ENCODE results near the gene MSI2.

DNA sequence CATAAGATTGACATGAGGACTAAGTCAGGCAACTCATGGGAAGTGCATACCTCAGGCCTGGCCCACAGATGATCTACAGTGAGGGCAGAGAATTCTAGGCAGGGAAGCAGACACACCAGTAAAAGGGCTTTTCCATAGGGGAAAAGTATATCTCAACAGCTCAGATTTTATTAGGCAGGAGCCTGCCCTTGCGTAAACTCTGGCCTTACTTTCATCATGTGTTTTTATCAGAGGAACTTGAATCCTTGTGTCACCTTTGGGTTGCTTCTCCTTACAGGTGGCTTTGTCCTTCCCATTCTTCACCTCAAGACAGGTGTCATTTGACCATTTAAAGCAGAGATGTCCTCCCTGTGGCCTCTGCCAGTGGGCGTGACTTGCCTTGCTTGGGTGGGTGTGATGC, 138.1 kb downstream of the MSI2 start:
- no peak for TF ChIP-seq BHLHE40 (IDR thresholded peaks at IDR 0.05; ENCODE audit: borderline replicate concordance)
- TF ChIP-seq HDGF (IDR thresholded peaks at IDR 0.05; ENCODE audit: borderline replicate concordance), result no peak
- TF ChIP-seq ARNT (IDR thresholded peaks at IDR 0.05), result no peak
- TF ChIP-seq FOXK2 (IDR thresholded peaks at IDR 0.05), result no peak
- no peak for TF ChIP-seq SP1 (IDR thresholded peaks at IDR 0.05)
- no peak for TF ChIP-seq SUZ12 (IDR thresholded peaks at IDR 0.05)
- no peak for TF ChIP-seq FOXA1 (IDR thresholded peaks at IDR 0.05)
- TF ChIP-seq, protein P1, sequence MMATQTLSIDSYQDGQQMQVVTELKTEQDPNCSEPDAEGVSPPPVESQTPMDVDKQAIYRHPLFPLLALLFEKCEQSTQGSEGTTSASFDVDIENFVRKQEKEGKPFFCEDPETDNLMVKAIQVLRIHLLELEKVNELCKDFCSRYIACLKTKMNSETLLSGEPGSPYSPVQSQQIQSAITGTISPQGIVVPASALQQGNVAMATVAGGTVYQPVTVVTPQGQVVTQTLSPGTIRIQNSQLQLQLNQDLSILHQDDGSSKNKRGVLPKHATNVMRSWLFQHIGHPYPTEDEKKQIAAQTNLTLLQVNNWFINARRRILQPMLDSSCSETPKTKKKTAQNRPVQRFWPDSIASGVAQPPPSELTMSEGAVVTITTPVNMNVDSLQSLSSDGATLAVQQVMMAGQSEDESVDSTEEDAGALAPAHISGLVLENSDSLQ (IDR thresholded peaks at IDR 0.05), result no peak
- TF ChIP-seq FOXM1 (IDR thresholded peaks at IDR 0.05; ENCODE audit: borderline replicate concordance), result no peak
- TF ChIP-seq L3MBTL2 (conservative IDR thresholded peaks at IDR 0.05), result no peak
- TF ChIP-seq ZNF384 (IDR thresholded peaks at IDR 0.05), result no peak

Measured in HEK293T (cell line).